Jurkat, Clone E6-1 (cell line): Measurements from ENCODE around the gene CEP20.

Experiments used
- DNase-seq: peaks from one replicate; pipeline ENCODE4 v3.0.0-alpha.2; 2011; ENCODE audit warnings: low read depth, low spot score
- H3K4me3 ChIP-seq: 2 replicates; pipeline ENCODE4 v1.5.1; 2011; ENCODE audit warnings: mild to moderate bottlenecking, low read length, control low read depth, moderate library complexity

CEP20 gene

GRCh38 chr16:15900357-15900756, 12.0 kb upstream of the CEP20 start:
- DNase-seq = no peak
- H3K4me3 ChIP-seq = no peak overlapping the region

- no peak for DNase-seq
Measured at GRCh38 chr16:15899538-15900100, 11.2 kb upstream of the CEP20 start.

GRCh38 chr16:15898654-15899053, 10.3 kb upstream of the CEP20 start:
- H3K4me3 ChIP-seq = no peak overlapping the region
- DNase-seq = no peak

More at GRCh38 chr16:15899538-15900100, 11.2 kb upstream of the CEP20 start:
- H3K4me3 ChIP-seq = no peak overlapping the region

- no peak for DNase-seq
- no peak overlapping the region for H3K4me3 ChIP-seq
Measured at GRCh38 chr16:15897834-15898254, 9.4 kb upstream of the CEP20 start.

GRCh38 chr16:15897121-15897780, 8.8 kb upstream of the CEP20 start:
- H3K4me3 ChIP-seq = no peak overlapping the region
- DNase-seq = no peak

GRCh38 chr16:15894571-15895374, 6.4 kb upstream of the CEP20 start:
- no peak for DNase-seq
- no peak overlapping the region for H3K4me3 ChIP-seq

GRCh38 chr16:15891508-15891907, 3.1 kb upstream of the CEP20 start:
- DNase-seq = no peak
- no peak overlapping the region for H3K4me3 ChIP-seq

- H3K4me3 ChIP-seq = peak overlapping the region; percentile 99
- DNase-seq = no peak
Measured at GRCh38 chr16:15887283-15887682, 1.1 kb downstream of the CEP20 start.

- no peak overlapping the region for H3K4me3 ChIP-seq
- DNase-seq = no peak
Measured at GRCh38 chr16:15886078-15886477, 2.3 kb downstream of the CEP20 start.

- no peak for DNase-seq
- no peak overlapping the region for H3K4me3 ChIP-seq
Measured at GRCh38 chr16:15885560-15886001, 2.8 kb downstream of the CEP20 start.

- DNase-seq = no peak
- no peak overlapping the region for H3K4me3 ChIP-seq
Measured at GRCh38 chr16:15882563-15882962, 5.8 kb downstream of the CEP20 start.

- H3K4me3 ChIP-seq = no peak overlapping the region
- DNase-seq = no peak
Measured at GRCh38 chr16:15881794-15882379, 6.5 kb downstream of the CEP20 start.

- no peak overlapping the region for H3K4me3 ChIP-seq
- no peak for DNase-seq
Measured at GRCh38 chr16:15880434-15881308, 7.7 kb downstream of the CEP20 start.

- no peak overlapping the region for H3K4me3 ChIP-seq
- DNase-seq = no peak
Measured at GRCh38 chr16:15879255-15879811, 9.1 kb downstream of the CEP20 start.

- DNase-seq = no peak
- no peak overlapping the region for H3K4me3 ChIP-seq
Measured at GRCh38 chr16:15876503-15876902, 11.9 kb downstream of the CEP20 start.

- no peak overlapping the region for H3K4me3 ChIP-seq
- peak; percentile 16 for DNase-seq
Measured at GRCh38 chr16:15874745-15875314, 13.6 kb downstream of the CEP20 start.

- no peak for DNase-seq
- no peak overlapping the region for H3K4me3 ChIP-seq
Measured at GRCh38 chr16:15873737-15874136, 14.7 kb downstream of the CEP20 start.

GRCh38 chr16:15873301-15873700, 15.1 kb downstream of the CEP20 start:
- H3K4me3 ChIP-seq = no peak overlapping the region
- no peak for DNase-seq
